GM21360 (cell line): ENCODE data around the gene STUM.
"Not testable (repeated sequence)": the region's sequence is repeated elsewhere in the genome, so short reads cannot be mapped to it uniquely, and the experiment has no call there.

Experiments used
- ATAC-seq: cut with Tn5 transposase; IDR thresholded peaks from one replicate; pipeline ENCODE4 v1.9.1; 2021; ENCODE audit warnings: mild to moderate bottlenecking, moderate library complexity; ENCODE audit not compliant: unreplicated experiment

The STUM gene

DNA sequence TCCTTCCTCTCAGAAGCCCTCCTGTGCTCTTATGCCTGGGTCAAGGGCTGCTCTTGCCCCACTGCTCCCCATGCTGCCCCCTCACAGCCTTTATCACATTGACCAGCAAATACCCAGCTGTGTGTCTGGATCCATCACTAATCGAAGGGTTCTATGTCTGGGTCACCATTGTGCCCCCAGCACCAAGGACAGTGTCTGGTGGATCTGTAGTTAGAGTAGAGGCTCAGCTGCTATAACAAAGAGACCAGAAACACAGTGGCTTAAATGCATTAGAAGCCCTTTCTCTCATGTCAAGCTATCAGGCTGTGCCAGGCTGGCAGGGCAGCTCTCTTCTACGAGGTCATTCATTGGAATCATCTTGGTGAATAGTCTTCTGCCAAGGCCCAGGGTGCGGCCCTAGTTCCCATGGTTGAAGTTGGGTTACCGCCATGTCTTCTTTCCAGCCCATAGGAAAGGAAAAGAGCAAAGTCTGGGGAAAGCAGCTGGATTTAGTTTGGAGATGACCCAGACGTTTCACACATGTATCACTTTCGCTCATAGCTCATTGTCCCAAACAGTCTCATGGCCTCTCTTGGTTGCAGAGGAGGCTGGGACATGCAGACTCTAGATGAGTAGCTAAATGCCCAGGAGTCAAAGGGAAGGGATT, 32.2 kb downstream of the STUM start:
- ATAC-seq = no peak

DNA sequence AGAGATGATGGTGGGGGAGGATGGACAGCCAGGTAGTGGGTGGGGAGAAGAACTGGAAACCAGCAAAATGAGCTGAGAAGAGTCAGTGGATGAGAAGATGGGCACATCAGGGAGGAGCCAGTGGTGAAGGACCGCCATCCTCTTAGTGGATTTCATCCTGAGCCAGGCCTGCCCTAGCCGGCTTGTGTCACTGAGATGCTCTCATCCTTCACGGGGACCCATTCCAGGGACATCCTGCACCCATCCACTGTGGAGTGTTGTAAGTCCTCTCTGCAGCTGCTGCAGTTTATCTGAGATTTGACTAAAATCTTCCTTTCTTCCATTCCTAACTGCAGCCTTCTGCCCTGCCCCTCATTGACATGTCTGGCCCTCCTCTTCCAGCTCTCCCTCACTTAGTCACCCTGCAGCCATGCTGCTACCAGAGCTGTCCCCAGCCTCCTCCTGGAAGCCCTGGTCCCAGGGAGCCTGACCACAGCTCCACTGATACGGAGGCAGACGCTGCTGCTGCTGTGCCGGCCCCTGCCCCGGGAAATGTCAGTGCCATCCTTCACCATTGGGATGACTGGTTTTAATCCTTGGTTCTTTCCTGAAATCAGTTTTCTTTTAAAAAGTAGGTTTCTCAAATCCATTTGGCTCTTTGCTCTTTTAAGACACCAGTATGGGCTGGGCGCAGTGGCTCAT, 33.2 kb downstream of the STUM start:
- ATAC-seq = no peak

DNA sequence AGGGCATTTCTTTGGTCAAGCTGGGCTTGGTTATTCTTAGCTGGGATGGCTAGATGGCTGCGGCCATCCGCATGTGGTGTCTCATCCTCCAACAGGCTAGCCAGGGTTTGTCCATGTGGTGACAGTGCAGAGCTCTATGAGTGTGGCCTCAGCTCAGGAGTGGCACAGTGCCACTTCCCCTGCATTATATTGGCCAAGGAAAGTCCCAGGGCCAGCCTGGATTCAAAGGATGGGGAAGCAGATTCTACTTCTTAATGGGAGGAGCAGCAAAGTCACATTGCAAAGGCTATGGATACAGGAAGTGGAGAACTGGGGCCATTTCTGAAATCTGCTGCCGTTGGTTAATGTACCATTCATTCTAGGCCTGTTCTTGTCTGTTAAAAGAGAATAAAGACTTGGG, 34.4 kb downstream of the STUM start:
- ATAC-seq = no peak

DNA sequence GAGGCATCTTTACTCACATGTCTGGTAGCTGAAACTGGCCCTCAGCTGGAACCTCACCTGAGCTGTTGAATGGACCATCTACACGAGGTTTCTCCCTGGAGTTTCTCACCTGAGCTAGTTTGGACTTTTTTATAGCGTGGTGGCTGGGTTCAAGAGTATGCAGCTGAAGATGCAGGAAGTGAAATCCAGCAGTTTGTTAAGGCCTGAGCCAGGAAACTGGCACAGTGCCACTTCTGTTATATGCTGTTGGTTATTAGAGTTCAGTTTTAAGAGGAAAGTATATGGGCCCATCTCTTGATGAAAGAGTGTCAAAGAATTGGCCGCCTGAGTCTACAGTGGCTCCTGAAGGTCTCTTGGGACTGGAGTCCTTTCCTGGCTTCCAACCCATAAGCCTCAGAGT, 35.6 kb downstream of the STUM start:
- ATAC-seq = no peak

DNA sequence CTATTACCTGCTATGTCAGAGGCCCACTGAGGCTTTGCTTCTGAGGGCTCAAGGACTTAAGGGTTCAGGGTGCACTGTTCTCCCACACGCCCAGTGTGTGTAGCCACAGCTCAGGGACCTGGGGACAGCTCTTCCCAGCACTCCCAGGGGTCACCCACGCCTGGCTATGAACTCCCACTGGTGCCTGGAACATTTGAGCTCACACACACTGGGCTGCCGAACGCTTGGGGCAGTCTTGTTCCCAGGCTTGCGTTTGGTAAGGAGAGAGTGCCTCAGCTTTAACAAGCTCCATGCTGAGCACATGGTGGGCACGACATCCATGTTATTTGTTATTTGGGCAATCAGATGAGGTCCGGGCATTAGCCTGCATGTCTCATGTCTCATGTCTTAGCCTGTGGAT, 37.6 kb downstream of the STUM start:
- ATAC-seq = no peak

DNA sequence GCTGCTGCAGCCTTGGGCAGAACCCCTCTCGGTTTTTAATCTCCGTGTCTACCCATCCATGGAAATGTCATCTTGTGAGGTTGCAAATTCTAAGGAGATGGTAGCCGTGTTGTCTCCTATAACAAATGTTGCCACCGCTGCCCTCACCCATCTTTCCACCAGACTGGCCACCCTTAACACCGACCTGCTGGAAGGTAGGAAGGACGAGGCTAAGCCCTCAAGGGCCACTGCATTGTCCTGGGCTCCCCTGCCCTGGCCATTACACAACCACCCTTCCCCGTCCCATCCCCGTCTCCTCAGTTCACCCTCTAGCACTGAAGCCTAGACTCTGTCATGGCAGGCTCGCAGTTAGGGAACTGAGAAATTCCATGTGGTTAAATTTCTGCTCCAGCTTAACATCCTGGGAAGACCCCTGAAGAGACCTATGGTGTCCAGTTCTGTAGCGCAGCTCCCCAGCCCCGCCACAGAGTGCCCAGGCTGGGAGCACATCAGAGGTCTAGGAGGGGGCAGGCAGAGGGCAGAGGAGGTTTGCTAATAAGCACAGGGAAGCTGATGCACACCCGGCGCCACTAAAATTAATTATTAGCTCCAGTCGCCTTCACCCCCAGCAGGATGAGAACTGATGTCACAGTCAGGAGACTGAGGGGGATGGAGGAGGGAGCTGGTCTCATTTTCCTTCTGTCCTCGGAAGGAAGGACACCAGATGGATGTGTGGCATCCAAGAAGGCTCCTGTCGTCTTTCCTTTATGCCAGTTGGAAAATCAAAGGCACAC, 38.3 kb downstream of the STUM start:
- ATAC-seq = no peak

DNA sequence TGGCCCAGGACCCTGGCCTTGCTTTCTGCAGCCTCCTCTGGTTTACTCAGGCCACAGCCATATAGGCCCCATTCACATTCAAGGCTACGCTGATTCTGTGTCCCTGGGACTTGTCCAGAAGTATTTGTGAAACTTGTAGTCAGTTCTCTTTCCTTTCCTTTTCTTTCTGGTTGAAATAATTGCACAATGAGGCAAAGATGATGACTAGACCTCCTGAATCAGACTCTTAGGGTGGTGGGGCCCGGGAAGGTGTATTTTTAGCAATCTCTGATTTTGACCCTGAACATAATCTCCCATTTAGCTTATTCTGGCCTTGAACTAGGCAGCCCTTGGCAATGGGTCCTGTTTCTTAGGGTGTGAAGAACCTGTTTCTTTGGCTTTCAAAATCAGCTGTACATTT, 39.9 kb downstream of the STUM start:
- no peak for ATAC-seq

DNA sequence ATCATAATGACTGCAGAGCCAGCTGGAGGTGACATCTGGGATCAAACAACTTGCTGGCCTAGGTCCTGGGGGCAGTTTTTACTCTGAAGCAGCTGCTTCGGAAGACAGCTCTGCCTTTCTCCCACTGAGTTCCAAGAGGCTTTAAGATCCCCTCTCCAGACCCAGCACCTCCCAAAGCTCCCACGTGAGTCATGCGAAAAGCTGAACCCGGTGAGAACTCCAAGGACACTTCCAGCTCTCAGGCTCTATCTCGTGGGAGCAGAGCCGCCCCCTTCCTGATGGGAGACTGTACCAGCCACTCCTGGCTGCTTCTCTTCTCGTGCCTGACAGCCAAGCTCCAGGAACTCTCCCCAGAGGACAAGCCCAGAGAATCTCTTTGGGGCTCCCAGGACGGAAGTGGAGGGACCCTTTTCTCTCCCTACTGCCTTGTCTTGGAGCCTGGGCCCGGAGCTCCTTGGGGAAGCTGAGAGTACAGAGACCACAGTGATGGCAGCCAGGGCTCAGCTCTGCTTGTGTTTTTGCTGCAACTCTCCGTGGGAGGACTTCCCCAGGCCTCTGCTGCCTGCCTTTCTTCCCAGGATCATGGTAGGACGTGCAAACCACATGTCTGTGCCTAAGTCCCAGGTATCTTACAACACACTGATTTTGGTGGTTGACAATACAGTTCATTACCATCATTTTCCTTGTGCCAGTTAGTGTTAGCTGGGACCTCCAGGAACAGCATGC, 40.6 kb downstream of the STUM start:
- ATAC-seq = no peak

DNA sequence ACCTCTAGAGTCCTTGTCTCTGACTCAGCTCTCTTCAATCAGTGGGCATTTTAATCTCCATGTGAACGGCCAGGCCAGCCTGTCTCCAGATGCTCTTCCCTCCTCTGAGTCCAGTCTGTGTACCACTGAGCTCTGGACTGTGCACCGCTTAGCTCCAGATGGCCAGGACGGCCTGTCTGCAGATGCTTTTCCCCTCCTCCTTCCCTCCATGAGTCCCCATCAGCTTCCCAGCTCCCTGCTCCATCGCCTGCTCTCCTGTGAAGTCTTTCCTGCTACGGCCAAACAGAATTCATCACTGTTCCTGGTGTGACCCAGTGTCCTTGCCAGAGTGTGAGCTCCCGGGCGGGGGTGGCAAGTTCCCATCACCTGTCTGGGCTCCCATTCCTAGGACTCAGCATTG, 42.0 kb downstream of the STUM start:
- ATAC-seq = no peak

DNA sequence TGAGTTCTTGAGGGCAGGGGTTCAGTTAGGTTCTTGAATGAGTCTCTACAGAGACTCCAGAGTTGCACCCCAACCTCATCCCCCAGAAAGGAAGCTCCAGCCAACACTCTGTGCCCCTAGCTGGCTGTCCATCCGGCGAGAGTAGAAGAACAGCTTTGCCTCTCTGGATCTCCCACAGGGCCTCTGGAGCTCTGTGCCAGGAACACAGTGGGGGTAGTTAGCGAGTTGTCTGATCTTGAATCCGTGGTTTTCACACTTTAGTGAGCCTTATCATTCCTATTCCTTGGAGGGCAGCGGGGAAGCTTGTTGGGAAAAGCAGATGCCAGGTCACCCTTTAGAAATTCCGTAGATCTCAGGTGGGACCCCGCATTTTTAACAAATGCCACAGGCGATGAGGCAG, 45.0 kb downstream of the STUM start:
- no peak for ATAC-seq

DNA sequence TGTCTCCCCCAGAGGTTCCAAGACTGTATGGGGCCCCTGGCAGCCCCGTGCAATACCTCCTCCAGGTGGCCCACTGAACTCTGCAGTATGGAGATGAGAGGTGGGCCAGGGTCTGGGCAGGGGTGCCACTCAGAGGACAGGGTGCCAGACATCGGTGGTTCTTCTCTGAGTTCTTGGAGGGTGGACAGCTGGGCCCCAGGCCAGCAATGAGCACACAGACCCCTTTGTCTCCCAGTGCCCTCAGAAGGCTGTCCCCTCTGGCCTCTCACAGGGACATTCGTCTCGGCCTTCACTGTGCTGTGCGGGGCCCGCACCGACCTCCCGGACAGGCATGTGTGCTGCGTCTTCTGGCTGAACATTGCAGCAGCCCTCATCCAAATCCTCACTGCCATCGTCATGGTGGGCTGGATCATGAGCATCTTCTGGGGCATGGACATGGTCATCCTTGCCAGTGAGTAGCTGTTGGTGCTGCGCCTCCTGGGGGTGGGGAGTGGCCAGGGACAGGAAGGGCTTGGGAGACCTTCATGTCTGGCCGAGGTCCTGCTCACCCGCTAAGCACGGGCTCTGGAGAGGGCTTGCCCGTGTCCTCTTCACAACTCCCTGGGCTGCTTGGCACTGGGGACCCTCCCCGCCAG, 48.1 kb downstream of the STUM start:
- ATAC-seq = no peak

DNA sequence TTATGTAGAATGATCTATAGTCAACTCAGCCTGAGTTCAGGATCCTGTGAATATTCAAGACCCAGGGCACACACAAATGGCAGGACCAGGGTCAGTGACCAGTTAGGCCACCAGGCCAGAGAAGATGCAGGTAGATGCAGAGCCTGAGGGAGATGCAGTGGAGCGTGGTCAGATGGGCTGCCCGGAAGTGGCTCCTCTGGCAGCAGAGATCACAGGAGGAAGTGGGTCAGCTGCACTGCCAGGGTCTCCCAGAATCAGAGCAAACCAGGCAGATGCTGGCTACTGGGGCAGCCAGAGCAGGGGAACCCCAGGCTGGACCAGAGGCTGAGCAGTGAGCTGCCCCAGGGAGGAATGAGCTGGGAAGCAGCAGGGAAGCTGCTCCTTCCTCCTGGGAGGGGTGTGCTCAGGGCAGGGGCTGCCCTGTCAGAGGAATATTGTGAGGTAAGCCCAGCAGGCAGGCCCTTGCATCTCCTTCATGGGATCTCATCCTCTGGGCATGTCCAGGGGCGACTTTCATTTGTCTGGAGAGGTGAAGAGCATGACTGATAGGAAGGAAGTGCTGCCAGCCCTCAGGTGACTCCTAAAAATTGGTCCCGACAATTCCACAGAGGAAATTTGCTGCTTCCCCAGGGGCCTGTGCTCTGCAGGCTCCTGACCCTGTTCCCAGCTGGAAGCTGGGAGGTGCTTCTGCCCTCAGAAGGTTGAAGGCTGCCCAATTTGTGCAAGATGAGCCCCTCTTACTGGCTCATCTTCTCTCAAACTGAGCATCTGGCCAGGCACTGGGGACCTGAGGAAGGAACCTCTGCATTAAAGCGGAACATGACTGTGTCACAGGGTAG, 49.3 kb downstream of the STUM start:
- no peak for ATAC-seq

DNA sequence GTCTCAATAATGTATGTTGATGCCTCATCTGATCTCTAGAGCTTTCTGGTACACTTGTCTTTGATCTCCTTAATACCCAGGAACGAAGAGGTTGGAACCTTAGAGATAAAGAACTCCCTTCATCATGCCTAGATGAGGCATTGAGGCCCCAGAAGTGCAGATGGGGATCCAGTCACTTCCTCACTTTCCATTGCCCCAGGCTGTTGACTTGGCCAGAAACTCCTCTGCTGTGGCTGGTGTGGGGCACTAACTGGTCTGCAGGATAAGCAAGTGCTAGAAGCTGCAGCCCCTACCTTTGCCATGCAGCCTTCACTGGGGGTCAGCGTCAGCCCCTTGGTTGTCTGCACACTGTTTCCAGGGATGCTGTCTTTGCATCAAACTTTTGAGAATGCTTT, 49.9 kb downstream of the STUM start:
- ATAC-seq = no peak

DNA sequence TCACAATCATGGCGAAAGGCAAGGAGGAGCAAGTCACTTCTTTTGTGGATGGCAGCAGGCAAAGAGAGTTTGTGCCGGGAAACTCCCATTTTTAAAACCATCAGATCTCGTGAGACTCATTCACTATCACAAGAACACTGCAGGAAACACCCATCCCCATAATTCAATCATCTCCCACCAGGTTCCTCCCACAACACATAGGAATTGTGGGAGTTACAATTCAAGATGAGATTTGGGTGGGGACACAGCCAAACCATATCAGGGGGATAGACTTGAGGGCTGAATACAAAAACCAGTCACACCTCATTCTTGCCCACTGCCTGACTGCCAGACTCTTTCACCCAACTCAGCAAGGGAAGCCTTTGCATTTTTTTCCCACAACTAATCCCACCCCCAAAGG, 50.4 kb downstream of the STUM start:
- not testable (repeated sequence) for ATAC-seq

DNA sequence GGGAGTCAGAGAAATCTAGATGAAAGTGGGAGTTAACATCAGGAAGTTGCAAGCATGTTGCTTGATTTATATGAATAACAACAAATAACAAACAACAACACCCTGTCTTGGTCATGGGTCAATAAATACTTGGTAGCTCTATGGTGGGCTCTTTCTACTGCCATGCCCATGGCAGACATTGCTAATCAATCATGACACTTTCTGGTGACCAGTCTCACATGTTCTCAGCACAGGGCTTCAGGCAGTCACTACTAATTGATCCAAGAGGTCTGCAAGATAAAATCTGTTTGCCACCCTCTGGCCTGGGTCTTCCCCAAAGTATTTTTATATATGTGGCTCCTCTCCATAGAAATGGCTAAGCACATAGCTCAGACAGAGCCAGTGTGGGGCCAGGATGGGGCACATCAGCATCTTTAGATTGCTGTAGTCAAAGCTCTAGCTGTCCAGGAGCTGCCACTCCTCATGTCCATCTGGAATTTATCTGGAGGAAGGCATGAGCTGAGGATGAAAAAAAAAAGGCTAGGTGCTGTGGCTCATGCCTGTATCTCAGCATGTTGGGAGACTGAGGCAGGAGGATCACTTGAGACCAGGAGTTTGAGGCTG, 51.2 kb downstream of the STUM start:
- no peak for ATAC-seq

DNA sequence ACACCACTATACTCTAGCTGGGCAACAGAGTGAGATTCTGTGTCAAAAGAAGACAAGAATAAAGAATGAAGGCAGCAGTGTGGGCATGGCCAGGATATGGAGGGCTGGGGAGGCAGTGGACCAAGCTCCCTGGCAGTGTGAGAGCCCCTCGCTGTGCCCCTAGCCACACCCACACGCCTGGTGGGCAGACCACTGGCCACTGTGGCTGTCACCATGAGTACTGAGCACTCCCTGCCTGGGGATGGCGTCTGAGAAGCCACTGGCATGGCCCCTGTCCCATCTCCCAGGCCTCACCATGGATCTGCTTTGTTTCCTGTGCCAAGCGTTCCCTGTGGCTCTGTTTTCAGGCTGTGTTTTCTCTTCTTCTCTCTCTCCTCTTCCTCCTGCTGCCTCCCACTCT, 51.7 kb downstream of the STUM start:
- no peak for ATAC-seq

DNA sequence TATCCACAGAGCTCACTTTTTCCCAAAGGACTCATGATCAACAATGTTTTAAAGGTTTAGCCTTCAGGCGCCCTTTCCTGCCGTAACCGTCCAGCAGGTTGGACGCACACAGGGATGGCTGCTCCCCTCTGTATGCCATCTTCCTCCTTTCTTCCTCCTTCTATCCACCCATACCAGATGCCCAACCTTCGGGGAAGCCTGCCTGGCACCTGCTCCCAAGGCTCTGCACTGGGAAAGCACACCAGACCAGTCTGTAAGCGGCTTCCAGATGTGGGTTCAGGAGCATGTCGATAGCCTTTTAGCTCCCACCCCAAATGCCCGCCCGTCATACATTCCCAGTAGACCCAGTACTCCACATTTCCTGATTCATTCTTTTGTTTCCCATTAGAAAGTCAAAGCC, 52.9 kb downstream of the STUM start:
- no peak for ATAC-seq

DNA sequence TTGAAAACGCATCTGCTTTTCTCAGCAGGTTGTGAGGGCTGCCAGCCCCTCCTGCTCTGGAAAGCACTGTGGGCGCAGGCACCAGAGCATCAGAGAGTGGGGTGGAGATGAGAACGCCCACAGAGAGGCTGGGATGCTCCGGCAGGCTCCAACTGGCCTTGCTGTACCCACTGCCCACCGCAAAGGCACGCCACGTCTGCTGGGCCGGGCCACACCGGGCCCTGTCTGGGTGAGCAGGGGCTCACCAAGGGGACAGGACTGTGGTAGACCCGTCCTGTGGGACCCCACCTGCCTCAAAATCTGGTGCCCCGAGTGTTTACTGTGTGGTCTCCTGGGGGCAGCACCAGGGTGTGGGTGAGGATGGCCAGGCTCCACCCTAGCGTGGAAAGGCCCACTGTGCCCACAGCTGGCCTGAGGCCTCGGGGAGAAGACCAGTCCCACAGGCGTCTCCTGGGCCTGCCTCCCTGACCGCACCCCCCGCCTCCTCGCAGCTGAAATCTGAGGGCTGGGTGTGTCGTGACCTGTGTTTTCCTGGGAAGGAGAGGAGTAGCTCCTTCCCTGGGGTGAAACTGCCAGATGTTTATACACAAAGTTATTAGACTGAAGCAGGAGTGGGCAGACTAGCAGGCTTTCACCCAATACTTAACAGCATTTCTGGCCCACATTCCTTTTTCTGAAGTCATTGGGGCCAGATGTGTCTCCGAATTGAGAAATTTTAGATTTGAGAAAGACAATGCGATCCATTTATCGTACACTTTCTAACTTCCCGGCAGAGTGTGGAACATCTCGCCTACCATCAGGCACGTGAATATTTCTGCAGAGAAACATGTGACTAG, 53.8 kb downstream of the STUM start:
- no peak for ATAC-seq
